Pulmonary artery endothelial cell (primary cell): ENCODE measurements around the gene NR0B1. TPM values are rescaled to one million over a fixed set of nuclear protein-coding genes. Genes with fewer than 3 reads are reported as not detected.

Experiments used
- DNase-seq: peaks from one replicate; pipeline ENCODE4 v3.0.0-alpha.2; 2011; ENCODE audit warnings: low read depth, low spot score
- total RNA-seq: library from RNA; depleted of rRNA; stranded (reverse); fragments of >200 nt; gene quantifications from 2 replicates; pipeline ENCODE4 v1.2.3, GENCODE V29; 2014

Gene NR0B1
- total RNA-seq, 1 donor from 2014 or later = not detected

DNA sequence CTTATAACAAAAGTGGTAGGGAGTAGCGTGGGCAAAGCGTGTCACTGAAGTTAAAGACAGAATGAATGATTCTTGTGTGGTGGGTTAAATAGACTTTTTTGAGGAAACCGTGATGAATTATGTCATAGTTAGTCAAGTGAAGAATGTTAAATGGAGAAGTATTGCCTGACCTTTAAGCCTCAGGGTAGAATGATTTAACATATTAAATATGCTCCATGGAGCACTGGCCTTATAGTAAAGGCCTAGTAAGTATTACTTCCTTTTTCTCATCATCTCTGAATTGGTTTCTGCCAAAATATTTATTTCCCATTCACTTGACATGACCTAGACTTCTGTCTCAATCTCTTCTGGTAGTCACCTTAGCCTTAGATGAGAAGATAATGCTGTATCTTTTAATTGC is 38.6 kb downstream of the NR0B1 start:
- no peak for DNase-seq

DNA sequence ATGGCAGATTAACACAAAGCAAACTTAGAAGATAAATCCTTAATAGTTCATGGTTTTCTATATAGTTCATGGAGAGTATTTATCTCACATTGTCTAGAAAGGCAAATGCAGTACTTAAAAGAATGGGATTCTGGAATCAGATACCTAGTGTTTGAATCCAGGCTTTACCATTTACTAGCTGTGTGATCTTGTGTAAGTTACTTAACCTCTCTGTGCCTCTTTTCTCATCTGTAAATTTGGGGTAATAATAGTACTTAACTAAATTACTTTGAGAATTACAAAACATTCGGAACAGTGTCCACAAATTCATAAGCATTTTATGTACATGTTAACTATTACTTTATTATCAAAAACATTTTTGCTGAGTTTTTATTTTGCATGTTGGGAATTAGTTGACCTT is 46.4 kb downstream of the NR0B1 start:
- no peak for DNase-seq

DNA sequence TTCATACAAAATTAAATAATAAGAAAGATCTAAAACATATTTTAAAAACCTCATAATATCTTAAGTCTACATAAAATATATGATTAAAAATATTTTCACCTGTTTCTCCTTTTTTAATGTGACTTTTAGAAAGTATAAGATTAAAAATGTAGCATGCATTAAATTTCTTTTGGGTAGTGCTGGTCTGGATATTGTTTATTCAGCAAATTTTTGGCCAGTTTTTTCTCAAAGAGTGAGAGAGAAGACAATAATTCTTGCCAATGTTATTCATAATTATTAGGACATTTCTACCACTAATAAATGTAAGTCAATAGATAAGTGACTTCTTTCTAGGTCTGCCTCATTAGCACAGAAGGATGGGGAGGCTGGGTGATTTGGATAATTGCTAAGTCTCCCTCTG is 48.2 kb downstream of the NR0B1 start:
- no peak for DNase-seq

DNA sequence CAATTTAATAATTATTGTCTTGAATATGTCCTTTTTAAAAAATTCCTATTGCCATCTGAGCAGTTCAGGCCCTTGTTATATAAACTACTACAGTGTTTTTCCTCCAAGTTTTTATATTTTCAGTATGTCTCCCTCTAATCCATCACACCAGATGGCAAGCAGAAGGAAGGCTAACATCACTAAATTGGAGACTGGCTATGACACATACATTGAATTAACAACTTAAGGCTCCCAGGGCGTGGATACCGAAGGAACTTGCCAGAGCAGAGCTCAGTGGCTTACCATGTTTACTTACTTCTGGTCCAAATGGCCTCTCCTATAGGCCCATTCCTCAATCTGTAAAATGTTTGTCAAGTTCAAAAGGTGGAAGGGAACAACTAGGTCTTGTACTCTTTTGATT is 49.3 kb downstream of the NR0B1 start:
- no peak for DNase-seq

Other genes with a start within 250 kb of the NR0B1 start
- gene MAGEB2, start 93.8 kb downstream of the NR0B1 start, total RNA-seq = not detected in 2 replicates
- not detected in 2 replicates for gene MAGEB3, start 78.7 kb downstream of the NR0B1 start, total RNA-seq
- not detected in 2 replicates for gene MAGEB4, start 67.4 kb downstream of the NR0B1 start, total RNA-seq
- gene MAGEB1, start 62.2 kb downstream of the NR0B1 start, total RNA-seq = not detected in 2 replicates